Measurements from ENCODE around the gene C17orf58. TPM values are rescaled to one million over a fixed set of nuclear protein-coding genes. Genes with fewer than 3 reads are reported as not detected.

The C17orf58 gene
- 12.1 and 12.5 TPM in 2 replicates for total RNA-seq

DNA sequence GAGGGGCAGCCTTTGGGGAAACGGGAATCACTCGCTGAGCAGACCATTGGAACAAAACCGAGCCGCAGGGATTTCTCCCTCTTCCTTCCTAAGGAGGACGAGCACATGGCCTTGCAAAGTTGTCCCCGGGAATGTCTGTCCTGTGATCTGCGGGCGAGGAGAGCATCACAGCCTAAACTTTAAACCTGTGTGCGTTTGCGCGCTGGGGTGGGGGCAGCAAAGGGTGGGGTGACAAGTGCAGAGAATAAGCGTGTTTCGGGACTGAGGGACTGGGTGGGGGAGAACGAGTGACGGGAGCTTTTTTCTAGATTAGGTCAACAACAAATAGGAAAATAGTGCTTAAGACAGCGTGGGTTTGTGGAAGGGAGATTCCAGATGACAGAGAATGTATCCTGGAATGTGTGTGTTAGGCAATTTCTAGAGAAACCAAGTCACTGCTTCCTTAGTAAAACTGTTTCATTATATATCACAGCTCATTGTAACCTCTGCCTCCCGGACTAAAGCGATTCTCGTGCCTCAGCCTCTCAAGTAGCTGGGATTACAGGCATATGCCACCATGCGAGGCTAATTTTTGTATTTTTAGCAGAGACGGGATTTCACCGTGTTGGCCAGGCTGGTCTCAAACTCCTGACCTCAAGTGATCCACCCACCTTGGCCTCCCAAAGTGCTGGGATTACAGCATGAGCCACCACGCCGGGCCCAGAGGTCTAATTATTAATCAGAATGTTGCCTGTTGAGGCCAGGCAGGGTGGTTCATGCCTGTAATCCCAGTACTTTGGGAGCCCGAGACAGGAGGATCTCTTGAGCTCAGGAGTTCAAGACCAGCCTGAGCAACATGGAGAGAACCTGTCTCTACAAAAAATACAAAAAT, at the start of gene C17orf58:
C17orf58 (minus strand) TSS at position 169 of the 871 bp plus-strand sequence. CDS start 271 bp downstream, outside the sequence.

DNA sequence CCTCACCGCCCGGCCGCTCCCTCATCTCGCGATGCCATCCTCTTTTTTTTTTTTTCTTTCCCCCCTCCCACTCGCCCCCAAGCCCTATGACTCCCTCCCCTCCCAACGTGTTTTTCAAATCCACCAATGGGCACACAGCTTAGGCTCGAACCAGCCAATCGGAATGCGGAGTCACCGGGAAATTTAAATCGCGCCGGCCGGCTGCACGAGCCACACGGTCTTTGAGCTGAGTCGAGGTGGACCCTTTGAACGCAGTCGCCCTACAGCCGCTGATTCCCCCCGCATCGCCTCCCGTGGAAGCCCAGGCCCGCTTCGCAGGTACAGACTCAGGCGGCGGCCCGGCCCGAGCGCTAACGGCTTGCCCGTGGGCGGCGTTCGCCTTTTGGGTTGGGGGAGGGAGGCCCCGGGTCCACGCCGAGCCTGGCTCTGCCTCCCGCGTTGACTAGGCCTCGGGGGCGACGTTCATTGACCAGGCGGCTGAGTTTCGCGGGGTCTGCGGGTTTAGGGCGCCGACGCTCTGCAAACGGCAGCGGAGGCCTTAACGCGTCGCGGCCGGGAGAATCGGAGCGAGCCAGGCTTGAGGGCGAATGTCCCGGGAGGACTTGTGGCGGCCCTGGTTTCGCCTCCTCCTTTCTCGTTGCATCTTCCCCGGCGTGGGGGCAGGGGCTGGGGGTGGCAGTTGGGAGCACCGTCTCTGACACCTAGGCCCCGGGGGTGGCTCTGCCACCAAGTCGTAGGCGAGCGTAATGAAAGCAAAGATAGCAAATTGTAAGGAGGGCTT, 39.4 kb upstream of the C17orf58 start, which contains the start of gene KPNA2:
KPNA2 (plus strand) TSS at position 213 of the 781 bp plus-strand sequence. CDS start 1,398 bp downstream, outside the sequence.

Other genes with a start within 250 kb of the C17orf58 start
- 20.5 and 21.9 TPM in 2 replicates for gene BPTF, start 171.0 kb downstream of the C17orf58 start, total RNA-seq
- 244 and 246 TPM in 2 replicates for gene KPNA2, start 39.3 kb upstream of the C17orf58 start, total RNA-seq